HK-2 (cell line): ENCODE data around the gene GALC.

Source experiments
- DNase-seq: peaks from one replicate; pipeline ENCODE4 v3.0.0-alpha.2; 2018; ENCODE audit not compliant: unreplicated experiment

Gene GALC

DNA sequence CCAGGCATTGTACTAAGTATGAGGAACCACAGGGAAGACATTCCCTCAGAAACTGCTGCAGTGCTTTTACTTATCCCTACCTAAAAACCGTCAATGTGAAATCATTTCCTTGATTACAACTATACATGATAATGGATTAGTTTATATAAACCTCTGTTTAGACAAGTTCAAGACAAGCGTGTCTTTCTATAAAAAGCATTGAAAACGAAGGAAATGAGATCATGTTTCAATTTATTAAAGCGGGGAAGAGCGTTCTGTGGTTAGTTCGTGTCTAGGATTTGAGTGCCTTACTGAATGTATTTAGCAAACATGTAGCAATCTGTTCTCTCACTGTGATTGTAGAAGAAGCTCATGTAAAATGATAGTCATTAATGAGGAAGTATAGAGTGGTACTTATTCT is 37.5 kb downstream of the GALC start:
- no peak for DNase-seq

DNA sequence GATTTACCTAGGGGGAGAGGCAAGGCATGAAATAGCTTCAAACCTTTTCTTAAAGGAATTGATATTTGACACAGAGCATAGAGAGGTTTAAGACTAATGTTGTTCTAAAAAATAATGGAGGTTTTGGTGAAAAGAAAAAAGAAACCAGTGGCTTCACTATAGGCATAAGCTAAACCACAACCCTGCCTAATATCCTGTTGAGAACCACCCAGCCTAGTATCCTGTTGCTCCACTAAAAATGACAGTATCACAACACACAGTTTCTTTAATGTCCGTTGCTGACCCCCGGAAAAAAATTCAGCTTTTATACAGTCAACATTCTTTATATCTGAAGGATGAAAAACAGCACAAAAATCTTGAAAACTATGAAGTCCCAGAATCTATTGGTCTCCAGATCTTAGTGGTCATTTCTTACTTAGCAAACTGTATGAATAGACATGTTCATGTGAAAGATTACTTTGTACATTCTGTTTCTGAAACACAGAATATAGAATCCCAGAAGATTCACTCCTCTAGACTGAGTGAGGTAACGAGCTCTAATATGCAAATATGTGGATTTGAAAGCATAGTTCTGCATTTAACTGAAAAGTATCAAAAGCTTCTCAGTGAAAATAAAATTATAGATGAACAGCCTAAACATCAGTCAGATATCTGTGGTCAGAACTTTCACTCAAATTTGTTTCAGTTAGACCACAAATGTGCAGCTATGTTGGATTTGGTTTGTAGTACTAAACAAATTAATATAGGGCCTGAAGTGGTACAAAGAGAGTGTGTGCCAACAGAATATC is 40.5 kb downstream of the GALC start:
- DNase-seq = no peak

DNA sequence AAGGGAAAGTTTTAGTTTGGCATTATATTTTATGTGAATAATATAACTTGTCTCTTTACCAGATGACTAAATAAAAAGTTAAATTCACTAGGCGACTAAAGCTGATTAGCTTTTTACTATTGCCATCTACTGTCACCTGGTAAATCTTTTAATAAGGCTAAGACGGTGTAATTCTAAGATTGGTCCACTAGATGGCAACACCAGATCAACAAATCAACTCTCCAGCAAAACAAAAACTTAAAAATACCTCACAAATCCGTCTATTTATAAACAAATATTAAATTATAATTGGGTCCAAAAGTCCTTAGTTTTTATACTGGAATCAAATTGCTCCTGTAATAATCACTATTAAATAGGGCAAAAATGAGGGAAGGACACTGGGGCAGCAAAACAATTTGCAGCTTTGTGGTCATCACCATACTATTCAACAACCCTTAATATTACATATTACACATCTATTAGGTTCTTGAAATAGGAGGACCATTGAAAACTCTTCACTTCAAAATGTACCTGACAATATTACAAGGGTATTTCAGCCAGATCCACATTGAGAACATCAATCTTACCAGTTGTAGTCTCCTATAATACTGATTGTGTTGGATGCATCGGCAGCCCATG is 47.9 kb downstream of the GALC start:
- DNase-seq = no peak

DNA sequence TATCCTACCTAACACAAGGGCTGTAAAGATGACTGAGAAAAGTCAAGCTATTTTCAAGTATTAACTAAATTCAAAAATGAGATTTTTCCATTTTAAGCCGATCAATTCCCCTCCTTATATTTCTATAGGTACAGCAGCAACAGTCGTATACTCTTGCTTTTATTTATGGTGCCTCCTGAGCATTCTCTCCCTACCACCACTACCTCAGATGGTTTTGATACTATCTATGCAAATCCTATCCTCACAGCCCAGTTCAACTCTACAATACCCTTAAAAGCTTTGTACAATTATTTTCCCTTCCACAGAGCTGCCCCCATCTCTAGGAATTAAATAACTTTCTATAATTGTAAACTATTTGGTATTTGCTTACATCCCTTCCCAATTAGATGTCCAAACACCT is 52.1 kb downstream of the GALC start:
- DNase-seq = no peak

DNA sequence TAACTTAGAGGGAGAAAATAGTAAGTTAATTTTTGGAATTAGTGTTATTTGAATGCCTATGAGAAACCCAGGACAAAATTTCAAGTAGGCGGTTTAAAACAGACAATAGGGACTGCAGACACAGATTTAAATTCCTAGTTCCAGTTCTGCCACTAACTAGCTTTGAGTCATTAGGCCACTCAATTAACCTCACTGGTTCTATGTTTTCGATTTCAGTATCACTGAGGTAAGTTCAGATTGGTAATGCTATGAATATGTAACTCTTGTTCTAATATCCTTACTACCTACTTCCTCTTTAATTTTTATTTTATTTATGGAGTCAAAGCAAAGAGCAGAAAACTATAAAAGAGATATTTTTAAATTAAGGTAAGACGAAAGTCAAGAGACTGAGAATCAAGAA is 52.6 kb downstream of the GALC start:
- DNase-seq = no peak

DNA sequence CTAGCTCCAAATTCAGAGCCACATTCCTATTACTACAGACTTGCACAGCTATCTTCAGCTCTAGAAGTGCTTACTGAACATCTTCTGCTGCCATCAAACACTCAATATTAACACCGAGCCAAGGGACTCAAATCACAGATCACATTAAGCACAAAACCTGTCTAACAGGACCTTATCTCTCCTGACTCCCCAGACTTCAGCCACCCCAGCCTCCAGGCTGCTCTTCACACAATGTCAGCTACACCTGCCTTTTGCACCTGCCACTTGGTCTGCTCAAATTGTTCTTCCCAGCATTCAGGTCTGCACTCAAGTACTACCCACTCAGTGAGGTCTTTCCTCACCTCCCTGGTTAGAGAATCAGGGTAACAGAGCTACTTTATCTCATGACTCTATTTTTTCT is 57.1 kb downstream of the GALC start:
- DNase-seq = no peak

DNA sequence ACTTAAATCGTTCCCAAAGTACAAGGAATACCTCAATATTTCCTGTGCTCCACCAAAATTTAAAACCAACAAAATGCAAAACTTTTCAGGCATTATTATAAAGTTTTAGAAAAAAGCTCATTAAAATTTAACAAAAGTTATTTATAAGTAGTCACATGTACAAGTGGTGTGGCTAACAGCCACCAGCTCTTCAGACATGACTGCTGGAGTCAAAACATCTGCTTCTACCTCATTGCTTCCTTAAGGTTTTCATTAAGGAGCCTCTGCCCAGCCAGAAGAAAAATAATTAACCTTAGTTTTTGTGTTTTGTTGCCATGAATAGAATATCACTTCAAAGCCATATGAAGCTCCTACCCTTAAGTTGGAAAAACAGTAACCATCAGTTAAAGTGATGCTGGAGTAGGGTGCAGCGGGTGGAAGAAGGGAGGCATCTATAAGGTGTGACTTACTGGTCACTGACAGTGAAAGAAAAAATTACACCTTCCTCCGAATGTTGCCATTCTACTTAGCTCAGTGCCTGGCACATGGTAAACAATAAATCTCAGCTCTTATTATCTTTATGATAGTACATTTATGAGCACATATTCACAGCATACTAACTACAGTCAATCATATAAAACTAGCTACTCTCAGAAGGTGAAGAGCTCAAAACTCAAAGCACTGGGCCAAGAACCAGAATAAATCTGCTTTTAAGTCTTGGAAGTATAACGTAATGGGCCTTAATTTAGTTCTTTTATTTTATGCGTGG is 57.7 kb downstream of the GALC start:
- DNase-seq = no peak

DNA sequence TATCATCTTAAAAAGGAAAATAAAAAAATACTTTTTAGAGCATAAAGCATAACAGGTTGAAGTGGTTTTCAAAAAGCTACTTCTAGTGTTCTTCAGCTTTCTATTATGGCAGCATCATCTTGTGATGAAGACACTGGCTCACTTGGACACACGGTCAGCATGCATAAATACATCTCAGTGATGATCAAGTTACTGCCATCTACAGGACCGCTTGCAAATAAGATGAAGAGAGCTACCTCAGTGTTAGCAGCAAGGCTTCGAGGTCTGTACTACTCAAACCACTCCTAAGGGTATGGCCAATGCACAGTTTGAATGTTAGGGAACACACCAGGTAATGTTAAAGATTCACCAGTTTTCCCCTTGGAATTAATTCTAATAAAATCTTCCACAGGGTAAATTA is 58.8 kb downstream of the GALC start:
- DNase-seq = no peak

DNA sequence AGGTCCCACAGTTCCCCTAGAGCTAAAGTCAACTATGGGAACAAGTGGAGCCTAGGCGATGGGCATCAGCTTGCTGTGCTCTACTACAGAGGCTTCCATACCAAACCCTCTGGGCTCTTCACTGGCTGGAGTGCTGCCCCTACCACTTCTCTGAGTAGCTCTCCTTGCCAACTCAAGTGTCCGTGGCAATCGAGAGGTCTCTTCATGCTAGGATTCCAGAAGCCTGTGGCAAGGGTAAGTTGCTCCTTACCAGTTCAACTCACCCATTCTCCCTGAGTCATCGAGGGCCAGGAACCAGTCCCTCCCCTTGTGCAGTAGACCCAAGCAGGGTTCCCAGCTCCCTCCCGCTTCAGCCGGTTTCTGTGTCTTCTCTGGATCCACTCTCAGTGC is 76.1 kb downstream of the GALC start:
- DNase-seq = no peak

DNA sequence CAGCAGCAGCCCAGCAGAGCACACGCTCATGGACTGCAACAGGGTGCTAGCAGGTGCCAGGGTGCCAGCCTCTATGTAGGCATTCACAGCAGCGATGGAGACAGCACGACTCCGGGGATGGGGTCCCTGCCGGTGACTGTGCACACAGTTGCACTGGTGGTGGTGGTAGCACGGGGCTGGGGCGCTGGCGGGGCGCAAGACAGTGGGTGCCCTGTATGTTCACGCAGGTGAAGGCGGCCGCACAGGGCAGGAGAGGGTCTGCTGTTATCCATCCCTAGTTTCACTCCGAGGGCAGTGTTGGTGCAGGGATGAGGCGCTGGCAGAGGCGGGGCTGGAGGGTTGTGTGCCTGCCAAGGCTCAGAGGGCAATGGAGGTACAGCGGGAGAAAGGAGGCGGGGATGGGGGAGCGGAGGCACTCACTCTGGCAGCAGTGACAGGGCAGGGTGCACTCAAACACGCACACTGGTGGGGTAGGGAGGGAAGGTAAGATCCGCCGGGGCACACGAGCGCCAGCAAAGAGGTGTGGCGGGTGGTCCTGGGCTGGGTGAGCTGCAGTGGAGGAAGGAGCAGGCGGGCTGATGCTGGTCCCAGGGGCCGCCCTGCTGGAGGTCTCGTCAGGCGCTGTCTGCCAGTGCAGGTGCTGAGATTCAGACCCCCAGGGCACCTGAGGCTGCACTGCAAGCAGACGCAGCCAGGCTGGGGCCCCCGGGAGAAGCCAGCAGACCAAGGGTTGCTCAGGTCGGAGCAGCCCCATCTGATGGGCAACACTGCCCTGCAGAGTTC is 76.7 kb downstream of the GALC start:
- DNase-seq = no peak

DNA sequence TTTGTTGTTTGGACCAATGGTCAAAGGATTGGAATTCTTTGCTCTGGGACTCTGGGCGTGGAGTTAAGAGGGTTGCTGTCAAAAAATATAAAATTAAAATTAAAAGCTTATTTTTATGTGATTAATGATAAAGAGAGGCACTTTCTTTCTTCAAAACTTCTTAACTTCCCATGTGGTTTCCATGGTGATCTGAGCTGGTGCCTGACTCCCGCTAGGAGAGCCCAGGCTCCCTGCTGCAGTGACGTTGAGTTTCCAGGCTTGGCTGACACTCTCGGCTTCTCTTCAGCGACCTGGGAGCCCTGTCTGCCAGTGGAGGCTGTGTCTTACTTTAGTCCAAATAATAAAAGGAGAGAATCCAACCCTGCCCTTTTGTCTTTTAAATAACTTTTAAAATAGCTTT is 84.4 kb downstream of the GALC start:
- DNase-seq = no peak

DNA sequence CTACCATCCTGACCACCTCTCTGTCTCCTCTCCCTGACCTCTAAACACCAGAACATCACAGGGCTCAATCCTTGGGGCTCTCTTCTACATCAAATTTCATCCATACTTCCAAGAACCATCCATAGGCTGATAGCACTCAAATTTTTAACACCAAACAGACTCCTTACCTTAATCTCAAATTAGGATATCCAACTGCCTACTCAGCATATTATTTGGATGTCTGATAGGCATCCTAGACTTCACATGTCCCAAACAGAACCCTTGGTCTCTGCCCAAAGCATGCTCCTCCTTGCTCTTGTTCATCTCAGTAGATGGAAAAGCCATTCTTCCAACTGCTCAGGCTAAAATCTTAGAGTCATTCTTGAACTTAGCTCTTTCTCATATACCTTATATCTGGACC is 91.3 kb downstream of the GALC start:
- DNase-seq = no peak

DNA sequence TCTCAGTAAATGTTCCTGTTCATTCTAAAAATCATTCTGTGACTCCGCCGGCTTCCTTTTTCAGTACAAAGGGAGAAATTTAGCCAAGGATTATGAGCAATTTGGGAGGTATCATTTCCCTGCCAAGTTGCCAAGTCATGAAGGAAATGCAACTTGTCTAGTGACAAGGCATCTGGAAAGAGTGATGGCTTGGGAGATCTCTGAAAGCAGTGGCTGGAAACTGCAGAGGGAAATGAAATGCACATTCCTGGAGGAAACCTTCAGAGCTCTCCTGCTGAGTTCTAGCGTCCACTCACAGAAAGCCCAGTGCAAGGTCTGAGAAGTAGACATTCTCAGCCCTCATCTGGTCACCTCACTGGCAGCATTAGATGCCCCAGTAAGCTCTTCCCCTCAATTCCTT is 91.7 kb downstream of the GALC start:
- no peak for DNase-seq

DNA sequence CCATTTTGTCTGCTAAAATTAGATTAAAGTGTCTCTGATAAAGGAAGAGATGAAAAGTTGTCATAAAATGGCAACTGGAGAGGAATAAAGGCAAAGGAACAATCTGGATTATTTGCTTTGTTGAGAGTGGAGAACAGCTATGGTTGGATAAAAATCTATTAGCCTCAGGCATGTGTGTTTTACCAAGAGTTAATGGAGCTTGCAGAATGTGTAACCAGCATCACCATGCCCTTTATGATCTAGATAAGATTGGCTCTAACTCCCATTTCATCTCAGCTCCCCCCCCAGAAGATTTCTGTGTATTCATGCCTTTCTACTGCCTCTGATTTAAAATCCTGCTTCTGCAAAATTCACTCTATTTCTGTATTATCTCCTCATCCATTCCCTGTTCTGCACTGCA is 93.8 kb downstream of the GALC start:
- no peak for DNase-seq

DNA sequence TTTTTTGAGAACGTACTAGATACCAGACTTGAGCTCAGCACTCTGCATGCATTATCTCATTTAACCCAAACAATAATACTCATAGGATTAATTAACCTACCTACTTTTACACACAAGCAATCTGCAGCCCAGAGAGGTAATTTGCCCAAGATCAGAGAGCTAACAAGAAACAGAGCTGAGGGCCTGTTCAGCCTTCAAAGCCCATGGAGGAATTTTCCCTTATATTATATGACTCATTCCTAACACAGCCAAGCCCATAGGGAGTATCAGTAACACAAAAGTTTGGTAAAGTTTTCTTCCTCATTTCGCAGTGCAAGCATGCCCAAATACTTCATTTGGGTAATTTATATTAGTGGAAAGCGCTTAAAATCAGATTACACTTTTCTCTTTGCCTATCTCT is 94.7 kb downstream of the GALC start:
- no peak for DNase-seq

DNA sequence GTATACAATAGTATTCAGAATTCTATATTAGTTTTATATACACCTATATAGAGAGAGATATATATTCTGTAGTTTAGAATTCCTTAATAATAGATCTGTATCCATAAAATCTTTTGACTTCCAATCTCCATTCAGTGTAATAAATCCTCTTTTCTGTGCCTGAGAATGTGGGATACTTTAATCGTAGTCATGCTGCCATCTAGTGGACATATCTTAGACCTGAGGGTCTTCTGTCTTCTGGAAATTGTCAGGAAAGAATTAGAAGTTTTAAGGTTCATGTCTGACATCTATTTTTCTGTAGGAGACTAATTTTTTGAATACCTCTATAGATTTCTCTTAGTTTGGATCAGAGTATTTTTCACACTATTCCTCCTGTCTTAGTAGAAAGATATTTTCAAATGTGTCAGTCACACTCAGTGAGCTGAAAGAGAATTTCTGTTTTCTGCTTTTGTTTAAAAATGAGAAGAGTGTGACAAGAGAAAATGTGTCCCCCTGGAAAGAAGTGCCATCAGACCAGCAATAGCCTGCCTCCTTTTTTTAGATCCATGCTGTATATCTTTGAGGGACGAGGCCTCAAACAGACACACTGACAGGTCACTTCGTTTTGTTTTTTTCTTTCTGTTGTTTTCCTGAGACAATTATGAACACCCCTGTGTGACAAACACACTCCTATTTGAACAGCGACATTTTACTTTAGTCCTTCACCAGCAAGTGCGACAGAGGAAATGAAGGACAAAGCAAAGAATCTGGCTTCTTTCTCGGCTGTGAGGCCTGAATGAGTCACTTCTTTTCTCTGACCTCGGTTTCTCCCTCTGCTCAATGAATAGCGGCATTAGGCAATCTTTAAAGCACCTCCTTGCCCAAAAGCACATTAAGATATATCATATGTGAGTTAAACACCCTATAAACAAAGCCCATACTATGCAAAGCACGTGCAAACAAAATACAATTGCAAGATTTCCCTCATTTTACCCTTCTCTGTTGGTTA is 96.3 kb downstream of the GALC start:
- no peak for DNase-seq

DNA sequence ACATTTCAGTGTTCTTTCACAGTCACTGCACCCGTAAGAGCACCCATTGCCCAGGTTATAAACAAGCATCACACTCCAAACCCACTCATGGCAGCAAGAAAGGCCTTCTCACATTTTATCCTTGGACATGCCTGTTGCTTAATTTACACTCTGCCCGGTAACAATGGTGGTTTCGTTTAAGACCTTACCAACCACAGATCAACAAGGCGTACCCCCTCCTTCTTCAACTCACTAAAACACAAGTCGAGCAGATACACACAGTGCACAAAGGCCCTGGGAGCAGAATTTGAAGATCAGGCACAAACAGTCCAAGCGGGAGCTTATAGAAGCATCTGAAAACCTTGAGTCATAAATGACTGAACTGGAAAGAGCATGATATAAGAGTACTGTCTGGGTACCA is 98.1 kb downstream of the GALC start:
- no peak for DNase-seq

DNA sequence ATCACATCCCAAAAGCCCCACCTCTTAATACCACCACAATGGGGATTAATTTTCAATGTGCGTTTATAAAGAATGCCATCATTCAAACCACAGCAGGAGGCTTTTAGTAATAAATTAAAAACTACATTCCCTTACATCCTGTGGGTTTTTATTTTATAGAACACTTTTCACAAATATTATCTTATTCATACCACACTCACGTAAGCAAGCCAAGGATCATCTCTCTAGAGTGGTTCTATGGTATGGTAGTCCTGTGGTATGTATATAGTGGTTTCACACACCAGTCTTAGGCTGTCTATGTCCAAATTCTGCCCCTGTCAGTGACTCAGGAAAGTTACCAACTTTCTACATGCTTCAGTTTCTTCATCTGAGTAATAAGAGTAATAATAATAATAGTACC is 100.2 kb downstream of the GALC start:
- DNase-seq = no peak

DNA sequence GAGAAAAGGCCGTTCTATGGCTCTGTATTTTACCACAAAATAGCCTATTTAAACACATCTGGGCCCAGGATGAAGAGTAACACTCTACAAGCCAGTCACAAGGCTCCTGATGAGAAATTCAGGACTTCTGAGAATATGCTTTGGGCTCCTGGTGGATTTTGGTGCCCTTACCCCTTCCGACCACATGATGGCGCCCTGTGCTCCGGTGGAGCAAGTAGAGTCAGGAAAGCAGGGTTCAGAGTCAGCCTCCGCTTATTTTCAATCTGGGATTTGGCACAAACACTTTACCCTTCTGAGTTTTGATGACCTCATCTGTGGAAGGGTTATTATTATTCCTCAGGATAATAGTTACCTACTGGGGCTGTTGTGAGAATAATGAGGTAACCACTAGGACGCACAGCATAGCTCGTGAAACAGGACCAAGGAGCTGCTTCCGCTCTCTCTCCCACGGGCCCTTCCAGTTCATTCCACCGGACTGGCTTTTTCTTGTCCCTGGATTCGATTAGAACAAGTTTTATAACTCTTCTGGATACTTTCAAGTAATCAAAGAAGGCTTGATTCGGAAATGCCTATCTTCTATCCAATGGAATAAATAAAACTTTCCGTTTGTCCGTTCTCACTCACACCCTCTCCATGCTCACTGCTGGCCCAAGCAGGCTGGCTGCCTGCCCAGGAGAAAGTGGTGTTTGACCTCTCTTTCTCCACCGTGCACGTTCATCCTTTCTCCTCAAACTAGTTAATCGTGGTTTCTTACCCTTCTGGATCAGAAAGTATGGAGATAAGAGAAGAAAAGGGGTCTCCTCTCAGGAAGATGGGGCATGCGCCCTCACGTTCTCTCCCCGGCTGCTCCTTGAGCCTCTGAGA is 104.6 kb downstream of the GALC start:
- DNase-seq = peak; percentile 19

DNA sequence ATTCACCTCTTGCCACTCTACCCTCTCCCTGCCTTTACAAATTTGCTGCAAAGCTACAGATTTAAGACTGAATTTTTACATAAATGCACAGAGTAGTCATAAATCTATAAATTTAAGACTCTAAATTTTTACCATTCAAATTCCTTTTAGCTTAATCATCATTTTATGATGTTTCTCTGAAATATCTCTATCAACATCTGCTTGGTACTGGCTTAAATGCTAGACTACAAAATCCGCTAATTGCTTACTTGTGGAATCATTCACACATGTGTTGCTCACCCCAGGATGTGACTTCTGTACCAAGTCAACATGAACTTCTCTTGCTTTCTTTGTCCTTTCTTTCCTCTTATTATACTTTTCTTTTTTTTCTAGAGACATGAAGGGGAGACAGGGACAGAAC is 109.2 kb downstream of the GALC start:
- DNase-seq = no peak
